Hepatocyte (in vitro differentiated cells): Measurements from ENCODE around the gene SHF. TPM values are rescaled to one million over a fixed set of nuclear protein-coding genes. Genes with fewer than 3 reads are reported as not detected.

ENCODE experiments used
- DNase-seq: peaks from one replicate; pipeline ENCODE4 v3.0.0-alpha.2; 2016; ENCODE audit warnings: low spot score
- H2AFZ ChIP-seq: fragments of 200-600 bp; sonication (generic); 2 replicates; pipeline ENCODE4 v1.6.0; 2016; ENCODE audit warnings: antibody characterized with exemption, mild to moderate bottlenecking
- H3K27ac ChIP-seq: fragments of 200-600 bp; sonication (generic); 2 replicates; pipeline ENCODE4 v1.5.1; 2016; ENCODE audit warnings: mild to moderate bottlenecking
- H3K27me3 ChIP-seq: fragments of 200-600 bp; sonication (generic); 2 replicates; pipeline ENCODE4 v1.6.1; 2016
- H3K36me3 ChIP-seq: fragments of 200-600 bp; sonication (generic); replicated peaks from 2 replicates; pipeline ENCODE4 v1.5.1; 2016; ENCODE audit warnings: low read depth; ENCODE audit not compliant: insufficient read depth
- H3K4me1 ChIP-seq: fragments of 200-600 bp; sonication (generic); 2 replicates; pipeline ENCODE4 v1.5.1; 2016; ENCODE audit warnings: mild to moderate bottlenecking, moderate library complexity; ENCODE audit not compliant: insufficient read depth
- H3K4me2 ChIP-seq: fragments of 200-600 bp; sonication (generic); 2 replicates; pipeline ENCODE4 v1.6.0; 2016
- H3K4me3 ChIP-seq: fragments of 200-600 bp; sonication (generic); 2 replicates; pipeline ENCODE4 v1.5.1; 2016; ENCODE audit warnings: mild to moderate bottlenecking
- H3K79me2 ChIP-seq: fragments of 200-600 bp; sonication (generic); 2 replicates; pipeline ENCODE4 v1.6.0; 2017; ENCODE audit warnings: mild to moderate bottlenecking
- H3K9me2 ChIP-seq: fragments of 200-600 bp; sonication (generic); replicated peaks from 2 replicates; pipeline ENCODE4 v1.6.0; 2017; ENCODE audit warnings: mild to moderate bottlenecking; ENCODE audit not compliant: insufficient read depth
- H3K9me3 ChIP-seq: fragments of 200-600 bp; sonication (generic); 2 replicates; pipeline ENCODE4 v1.5.1; 2016; ENCODE audit warnings: low read depth, mild to moderate bottlenecking
- H4K20me1 ChIP-seq: fragments of 200-600 bp; sonication (generic); 2 replicates; pipeline ENCODE4 v1.6.0; 2016; ENCODE audit warnings: mild to moderate bottlenecking; ENCODE audit not compliant: insufficient read depth, poor library complexity, severe bottlenecking
- EZH2 ChIP-seq: fragments of 200-600 bp; sonication (generic); IDR thresholded peaks from 2 replicates; pipeline ENCODE4 v1.6.1; 2016; ENCODE audit warnings: antibody characterized with exemption, mild to moderate bottlenecking, borderline replicate concordance
- EZH2phosphoT487 ChIP-seq: fragments of 200-600 bp; sonication (generic); IDR thresholded peaks from one replicate; pipeline ENCODE4 v1.6.1; 2018; ENCODE audit warnings: antibody characterized with exemption, mild to moderate bottlenecking, low read depth, moderate library complexity; ENCODE audit not compliant: unreplicated experiment, severe bottlenecking
- WGBS: methylation state at CpG from one replicate; pipeline ENCODE4 v1.1.6; 2016; ENCODE audit warnings: low lambda C conversion rate; ENCODE audit errors: missing lambda C conversion rate; 5-methylcytosine and 5-hydroxymethylcytosine counted together
- polyA plus RNA-seq: library from polyadenylated mRNA; unstranded; fragments of >200 nt; fragmentation: Nextera tagmentation; extraction: Ambion mirVana; gene quantifications from 2 replicates; pipeline ENCODE4 v1.2.1, GENCODE V29; 2016
- total RNA-seq: library from RNA; depleted of rRNA; stranded (reverse); fragments of >200 nt; gene quantifications from 2 replicates; pipeline ENCODE4 v1.2.3, GENCODE V29; 2014
- TF ChIP-seq, protein P1 (sequence below): fragments of 200-600 bp; sonication (generic); IDR thresholded peaks from 2 replicates; pipeline ENCODE4 v1.5.1; 2016; ENCODE audit warnings: antibody characterized with exemption, mild to moderate bottlenecking; ENCODE audit not compliant: poor library complexity

The SHF gene
- total and polyA plus RNA-seq, 2 experiments from 2014 or later = 13.3 to 15.0 TPM

- DNase-seq = no peak
- Histone ChIP-seq H3K4me3 (no peak overlapping the region), H3K9me3 (no peaks in the 10 kb centered on the region), H3K27ac (no peak overlapping the region), H3K79me2 (peaks cover 8% of the 10 kb centered on the region), H4K20me1 (no peaks in the 10 kb centered on the region), H3K4me2 (no peak overlapping the region), H3K27me3 (no peaks in the 10 kb centered on the region), H3K4me1 (peaks cover 28% of the 10 kb centered on the region), H3K9me2 (no peaks in the 10 kb centered on the region), H3K36me3 (no peaks in the 10 kb centered on the region), H2AFZ (no peak overlapping the region)
- WGBS = 92% methylated on average over 11 of the region's 14 CpGs
- TF ChIP-seq EZH2 (no peak), EZH2phosphoT487 (no peak)
- TF ChIP-seq, protein P1, sequence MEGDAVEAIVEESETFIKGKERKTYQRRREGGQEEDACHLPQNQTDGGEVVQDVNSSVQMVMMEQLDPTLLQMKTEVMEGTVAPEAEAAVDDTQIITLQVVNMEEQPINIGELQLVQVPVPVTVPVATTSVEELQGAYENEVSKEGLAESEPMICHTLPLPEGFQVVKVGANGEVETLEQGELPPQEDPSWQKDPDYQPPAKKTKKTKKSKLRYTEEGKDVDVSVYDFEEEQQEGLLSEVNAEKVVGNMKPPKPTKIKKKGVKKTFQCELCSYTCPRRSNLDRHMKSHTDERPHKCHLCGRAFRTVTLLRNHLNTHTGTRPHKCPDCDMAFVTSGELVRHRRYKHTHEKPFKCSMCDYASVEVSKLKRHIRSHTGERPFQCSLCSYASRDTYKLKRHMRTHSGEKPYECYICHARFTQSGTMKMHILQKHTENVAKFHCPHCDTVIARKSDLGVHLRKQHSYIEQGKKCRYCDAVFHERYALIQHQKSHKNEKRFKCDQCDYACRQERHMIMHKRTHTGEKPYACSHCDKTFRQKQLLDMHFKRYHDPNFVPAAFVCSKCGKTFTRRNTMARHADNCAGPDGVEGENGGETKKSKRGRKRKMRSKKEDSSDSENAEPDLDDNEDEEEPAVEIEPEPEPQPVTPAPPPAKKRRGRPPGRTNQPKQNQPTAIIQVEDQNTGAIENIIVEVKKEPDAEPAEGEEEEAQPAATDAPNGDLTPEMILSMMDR = no peak
Measured at GRCh38 chr15:45161666-45162065, 26.1 kb downstream of the SHF start.

DNA sequence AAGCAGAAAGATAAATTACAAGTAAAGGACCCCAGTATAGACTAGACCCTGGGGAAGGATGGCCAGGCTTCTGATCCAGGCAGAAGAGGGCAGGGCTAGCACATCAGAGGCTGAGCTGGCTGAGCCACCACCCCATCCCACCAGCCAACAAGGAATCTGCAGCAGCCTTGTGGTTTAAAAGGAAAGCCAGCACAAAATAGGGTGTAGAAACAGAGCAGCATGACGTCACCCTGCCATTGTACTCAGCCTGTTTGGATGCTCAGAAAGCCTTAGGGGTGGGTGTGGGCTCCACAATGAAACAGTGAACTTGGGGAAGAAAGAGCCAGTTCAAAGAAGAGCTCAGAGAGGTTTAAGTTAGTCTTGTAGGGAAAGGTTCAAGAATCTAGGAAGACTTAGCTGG is 29.8 kb downstream of the SHF start:
- Histone ChIP-seq H3K4me3 (no peak overlapping the region), H3K9me3 (no peaks in the 10 kb centered on the region), H3K4me1 (peaks cover 7% of the 10 kb centered on the region), H3K36me3 (no peaks in the 10 kb centered on the region), H4K20me1 (no peaks in the 10 kb centered on the region), H3K9me2 (no peaks in the 10 kb centered on the region), H3K27me3 (no peaks in the 10 kb centered on the region), H3K4me2 (no peak overlapping the region), H3K27ac (no peak overlapping the region), H3K79me2 (no peaks in the 10 kb centered on the region), H2AFZ (no peak overlapping the region)
- no peak for TF ChIP-seq EZH2phosphoT487
- TF ChIP-seq, protein P1 = no peak
- DNase-seq = peak; percentile 57
- 35% methylated on average over 1 of the region's 1 CpG for WGBS

GRCh38 chr15:45156744-45157455 is 30.9 kb downstream of the SHF start:
- no peaks in the 10 kb centered on the region for H4K20me1 ChIP-seq
- H3K9me2 ChIP-seq = no peaks in the 10 kb centered on the region
- no peaks in the 10 kb centered on the region for H3K27me3 ChIP-seq
- TF ChIP-seq EZH2phosphoT487 (no peak), EZH2 (no peak)
- TF ChIP-seq, protein P1 = no peak
- no peak overlapping the region for H2AFZ ChIP-seq
- no peak overlapping the region for H3K27ac ChIP-seq
- H3K9me3 ChIP-seq = no peaks in the 10 kb centered on the region
- H3K4me2 ChIP-seq = no peak overlapping the region
- H3K4me3 ChIP-seq = no peak overlapping the region
- H3K4me1 ChIP-seq = no peaks in the 10 kb centered on the region
- WGBS = 63% methylated on average over 7 of the region's 7 CpGs
- H3K79me2 ChIP-seq = no peaks in the 10 kb centered on the region
- no peaks in the 10 kb centered on the region for H3K36me3 ChIP-seq
- DNase-seq = no peak
